Hepatocyte (in vitro differentiated cells): ENCODE results near the gene LEKR1. TPM values are rescaled to one million over a fixed set of nuclear protein-coding genes. Genes with fewer than 3 reads are reported as not detected.

Experiments
- DNase-seq: peaks from one replicate; pipeline ENCODE4 v3.0.0-alpha.2; 2016; ENCODE audit warnings: low spot score
- H2AFZ ChIP-seq: fragments of 200-600 bp; sonication (generic); 2 replicates; pipeline ENCODE4 v1.6.0; 2016; ENCODE audit warnings: antibody characterized with exemption, mild to moderate bottlenecking
- H3K27ac ChIP-seq: fragments of 200-600 bp; sonication (generic); 2 replicates; pipeline ENCODE4 v1.5.1; 2016; ENCODE audit warnings: mild to moderate bottlenecking
- H3K27me3 ChIP-seq: fragments of 200-600 bp; sonication (generic); 2 replicates; pipeline ENCODE4 v1.6.1; 2016
- H3K36me3 ChIP-seq: fragments of 200-600 bp; sonication (generic); replicated peaks from 2 replicates; pipeline ENCODE4 v1.5.1; 2016; ENCODE audit warnings: low read depth; ENCODE audit not compliant: insufficient read depth
- H3K4me1 ChIP-seq: fragments of 200-600 bp; sonication (generic); 2 replicates; pipeline ENCODE4 v1.5.1; 2016; ENCODE audit warnings: mild to moderate bottlenecking, moderate library complexity; ENCODE audit not compliant: insufficient read depth
- H3K4me2 ChIP-seq: fragments of 200-600 bp; sonication (generic); 2 replicates; pipeline ENCODE4 v1.6.0; 2016
- H3K4me3 ChIP-seq: fragments of 200-600 bp; sonication (generic); 2 replicates; pipeline ENCODE4 v1.5.1; 2016; ENCODE audit warnings: mild to moderate bottlenecking
- H3K79me2 ChIP-seq: fragments of 200-600 bp; sonication (generic); 2 replicates; pipeline ENCODE4 v1.6.0; 2017; ENCODE audit warnings: mild to moderate bottlenecking
- H3K9me2 ChIP-seq: fragments of 200-600 bp; sonication (generic); replicated peaks from 2 replicates; pipeline ENCODE4 v1.6.0; 2017; ENCODE audit warnings: mild to moderate bottlenecking; ENCODE audit not compliant: insufficient read depth
- H3K9me3 ChIP-seq: fragments of 200-600 bp; sonication (generic); 2 replicates; pipeline ENCODE4 v1.5.1; 2016; ENCODE audit warnings: low read depth, mild to moderate bottlenecking
- H4K20me1 ChIP-seq: fragments of 200-600 bp; sonication (generic); 2 replicates; pipeline ENCODE4 v1.6.0; 2016; ENCODE audit warnings: mild to moderate bottlenecking; ENCODE audit not compliant: insufficient read depth, poor library complexity, severe bottlenecking
- EZH2 ChIP-seq: fragments of 200-600 bp; sonication (generic); IDR thresholded peaks from 2 replicates; pipeline ENCODE4 v1.6.1; 2016; ENCODE audit warnings: antibody characterized with exemption, mild to moderate bottlenecking, borderline replicate concordance
- EZH2phosphoT487 ChIP-seq: fragments of 200-600 bp; sonication (generic); IDR thresholded peaks from one replicate; pipeline ENCODE4 v1.6.1; 2018; ENCODE audit warnings: antibody characterized with exemption, mild to moderate bottlenecking, low read depth, moderate library complexity; ENCODE audit not compliant: unreplicated experiment, severe bottlenecking
- WGBS: methylation state at CpG from one replicate; pipeline ENCODE4 v1.1.6; 2016; ENCODE audit warnings: low lambda C conversion rate; ENCODE audit errors: missing lambda C conversion rate; 5-methylcytosine and 5-hydroxymethylcytosine counted together
- polyA plus RNA-seq: library from polyadenylated mRNA; unstranded; fragments of >200 nt; fragmentation: Nextera tagmentation; extraction: Ambion mirVana; gene quantifications from 2 replicates; pipeline ENCODE4 v1.2.1, GENCODE V29; 2016
- total RNA-seq: library from RNA; depleted of rRNA; stranded (reverse); fragments of >200 nt; gene quantifications from 2 replicates; pipeline ENCODE4 v1.2.3, GENCODE V29; 2014
- TF ChIP-seq, protein P1 (sequence below): fragments of 200-600 bp; sonication (generic); IDR thresholded peaks from 2 replicates; pipeline ENCODE4 v1.5.1; 2016; ENCODE audit warnings: antibody characterized with exemption, mild to moderate bottlenecking; ENCODE audit not compliant: poor library complexity

Gene LEKR1
- total and polyA plus RNA-seq, 2 experiments from 2014 or later = 1.1 to 2.1 TPM

- Histone ChIP-seq H3K9me3 (no peaks in the 10 kb centered on the region), H3K4me1 (peaks cover 17% of the 10 kb centered on the region), H3K4me3 (no peak overlapping the region), H4K20me1 (no peaks in the 10 kb centered on the region), H3K9me2 (no peaks in the 10 kb centered on the region), H3K36me3 (no peaks in the 10 kb centered on the region), H2AFZ (no peak overlapping the region), H3K79me2 (no peaks in the 10 kb centered on the region), H3K4me2 (peak overlapping the region; percentile 80), H3K27ac (peak overlapping the region; percentile 95), H3K27me3 (no peaks in the 10 kb centered on the region)
- no peak for DNase-seq
- 61% methylated on average over 2 of the region's 2 CpGs for WGBS
- TF ChIP-seq EZH2 (no peak), EZH2phosphoT487 (no peak)
- TF ChIP-seq, protein P1, sequence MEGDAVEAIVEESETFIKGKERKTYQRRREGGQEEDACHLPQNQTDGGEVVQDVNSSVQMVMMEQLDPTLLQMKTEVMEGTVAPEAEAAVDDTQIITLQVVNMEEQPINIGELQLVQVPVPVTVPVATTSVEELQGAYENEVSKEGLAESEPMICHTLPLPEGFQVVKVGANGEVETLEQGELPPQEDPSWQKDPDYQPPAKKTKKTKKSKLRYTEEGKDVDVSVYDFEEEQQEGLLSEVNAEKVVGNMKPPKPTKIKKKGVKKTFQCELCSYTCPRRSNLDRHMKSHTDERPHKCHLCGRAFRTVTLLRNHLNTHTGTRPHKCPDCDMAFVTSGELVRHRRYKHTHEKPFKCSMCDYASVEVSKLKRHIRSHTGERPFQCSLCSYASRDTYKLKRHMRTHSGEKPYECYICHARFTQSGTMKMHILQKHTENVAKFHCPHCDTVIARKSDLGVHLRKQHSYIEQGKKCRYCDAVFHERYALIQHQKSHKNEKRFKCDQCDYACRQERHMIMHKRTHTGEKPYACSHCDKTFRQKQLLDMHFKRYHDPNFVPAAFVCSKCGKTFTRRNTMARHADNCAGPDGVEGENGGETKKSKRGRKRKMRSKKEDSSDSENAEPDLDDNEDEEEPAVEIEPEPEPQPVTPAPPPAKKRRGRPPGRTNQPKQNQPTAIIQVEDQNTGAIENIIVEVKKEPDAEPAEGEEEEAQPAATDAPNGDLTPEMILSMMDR = no peak
These were observed 7.9 kb upstream of the LEKR1 start for GRCh38 chr3:156818273-156818651.

DNA sequence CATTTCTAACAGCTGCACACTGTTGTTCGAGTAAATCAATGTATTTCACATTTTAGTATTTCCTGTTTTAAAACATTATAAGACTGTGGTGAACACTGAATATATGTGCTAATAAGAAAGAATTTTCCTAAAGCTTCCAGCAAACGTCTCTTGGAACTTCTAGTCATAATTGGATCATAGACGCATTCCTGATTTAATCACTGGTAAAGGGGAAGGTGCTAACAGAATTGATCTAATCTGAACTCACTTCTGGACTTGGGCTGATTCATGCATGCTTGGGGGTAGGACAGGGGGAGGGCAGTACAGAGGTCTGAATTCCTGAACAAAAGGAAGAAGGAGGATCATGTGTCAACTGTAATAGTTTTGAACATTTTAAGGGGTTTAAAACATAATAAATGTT, 7.3 kb upstream of the LEKR1 start:
- DNase-seq = peak; percentile 34
- H3K4me3 ChIP-seq = no peak overlapping the region
- H4K20me1 ChIP-seq = no peaks in the 10 kb centered on the region
- H3K4me2 ChIP-seq = no peak overlapping the region
- H3K79me2 ChIP-seq = no peaks in the 10 kb centered on the region
- H3K9me3 ChIP-seq = no peaks in the 10 kb centered on the region
- peak overlapping the region; percentile 95 for H3K27ac ChIP-seq
- no peaks in the 10 kb centered on the region for H3K36me3 ChIP-seq
- no peak overlapping the region for H2AFZ ChIP-seq
- 59% methylated on average over 3 of the region's 3 CpGs for WGBS
- no peaks in the 10 kb centered on the region for H3K9me2 ChIP-seq
- no peaks in the 10 kb centered on the region for H3K27me3 ChIP-seq
- TF ChIP-seq EZH2 (no peak), EZH2phosphoT487 (no peak)
- TF ChIP-seq, protein P1 = no peak
- H3K4me1 ChIP-seq = peaks cover 17% of the 10 kb centered on the region

DNA sequence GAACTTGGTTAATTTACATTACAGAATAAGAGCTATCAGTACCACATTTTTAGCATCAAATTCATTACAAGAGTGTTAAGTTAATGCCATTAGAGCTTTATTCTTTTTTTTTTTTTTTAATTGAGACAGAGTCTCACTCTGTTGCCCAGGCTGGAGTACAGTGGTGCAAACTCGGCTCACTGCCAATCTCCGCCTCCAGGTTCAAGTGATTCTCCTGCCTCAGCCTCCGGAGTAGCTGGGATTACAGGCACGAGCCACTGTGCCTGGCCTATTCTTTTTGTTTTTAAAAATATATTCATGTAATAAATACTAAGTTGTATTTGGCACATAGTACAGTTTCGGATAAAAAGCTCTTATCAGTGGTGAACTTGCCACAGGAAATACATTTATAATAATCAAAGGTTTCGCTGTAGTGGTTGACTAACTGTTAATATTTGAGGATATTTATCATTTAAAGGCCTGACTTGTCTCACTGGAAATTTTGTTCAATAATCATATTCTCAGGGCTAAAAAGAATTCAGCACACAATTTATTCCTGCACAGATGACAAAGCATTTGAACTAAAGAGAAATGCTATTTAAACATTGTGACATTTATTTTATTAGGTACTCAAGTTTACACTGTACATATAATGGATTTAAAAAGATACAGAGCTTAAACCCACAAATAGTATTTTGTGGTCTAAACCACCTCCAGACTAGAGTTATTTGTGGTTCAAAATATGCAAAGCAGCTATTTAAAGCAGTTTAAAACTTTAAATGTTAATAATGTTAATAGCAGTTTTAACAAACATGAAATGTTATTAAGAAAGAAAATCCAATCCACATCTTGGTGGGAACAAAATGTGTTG, 6.1 kb upstream of the LEKR1 start:
- no peaks in the 10 kb centered on the region for H3K27me3 ChIP-seq
- H3K4me1 ChIP-seq = peaks cover 18% of the 10 kb centered on the region
- H3K4me2 ChIP-seq = no peak overlapping the region
- H3K27ac ChIP-seq = peak overlapping the region; percentile 95
- no peak for DNase-seq
- TF ChIP-seq EZH2phosphoT487 = no peak
- TF ChIP-seq, protein P1 = no peak
- TF ChIP-seq EZH2 = no peak
- H3K9me3 ChIP-seq = no peaks in the 10 kb centered on the region
- no peak overlapping the region for H2AFZ ChIP-seq
- WGBS = 78% methylated on average over 6 of the region's 6 CpGs
- H4K20me1 ChIP-seq = no peaks in the 10 kb centered on the region
- H3K79me2 ChIP-seq = no peaks in the 10 kb centered on the region
- no peak overlapping the region for H3K4me3 ChIP-seq
- no peaks in the 10 kb centered on the region for H3K9me2 ChIP-seq
- H3K36me3 ChIP-seq = no peaks in the 10 kb centered on the region
